ENCODE data around the gene DENND1A. TPM values are rescaled to one million over a fixed set of nuclear protein-coding genes. Genes with fewer than 3 reads are reported as not detected.

DENND1A gene
- total RNA-seq, 2 donors from 2014 or later = 12.6 to 22.7 TPM

- Mint-ChIP-seq H3K36me3 (no peaks in the 10 kb centered on the region), H3K27ac (no peak overlapping the region), H3K9me3 (no peaks in the 10 kb centered on the region)
- DNase-seq (ENCODE audit: low spot score in 2 of 2) (no peak), ATAC-seq (no peak)
These were observed 559.8 kb downstream of the DENND1A start for GRCh38 chr9:123370108-123370507.

- Mint-ChIP-seq H3K36me3 (no peaks in the 10 kb centered on the region), H3K27ac (no peak overlapping the region), H3K9me3 (no peaks in the 10 kb centered on the region)
- no peak for DNase-seq (ENCODE audit: low spot score in 2 of 2)
- ATAC-seq = no peak
These were observed 560.6 kb downstream of the DENND1A start for GRCh38 chr9:123369296-123369695.

DNA sequence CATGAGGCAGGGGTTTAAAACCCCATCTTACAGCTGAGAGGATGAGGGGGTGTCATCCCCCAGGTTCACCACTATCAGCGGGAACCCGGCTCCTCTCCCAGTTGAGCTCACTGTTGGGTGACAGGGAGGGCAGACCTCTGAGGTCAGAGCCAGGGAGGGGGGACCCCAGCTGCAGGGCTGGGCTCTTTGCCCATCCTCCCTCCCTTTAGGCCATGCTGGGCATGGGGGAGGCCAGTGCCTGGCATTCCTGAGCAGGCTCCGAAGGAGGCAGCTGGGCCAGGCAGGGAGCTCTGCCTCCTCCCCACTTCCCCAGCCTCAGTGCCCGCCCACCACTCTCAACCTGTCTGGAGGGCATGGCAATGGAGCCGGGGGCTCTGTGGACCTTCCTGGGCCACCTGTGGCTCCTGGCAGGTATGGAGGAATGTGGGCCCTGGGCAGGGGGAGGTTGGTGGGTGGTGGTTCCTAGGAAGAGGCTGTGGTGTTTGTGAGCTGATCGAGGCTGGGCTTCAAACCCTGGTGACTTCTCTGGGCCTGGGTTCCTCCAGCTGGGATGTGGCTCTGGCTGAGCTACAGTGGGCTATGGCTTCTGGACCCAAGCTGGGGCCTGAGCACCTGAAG, 561.3 kb downstream of the DENND1A start:
- H3K27ac Mint-ChIP-seq = no peak overlapping the region
- ATAC-seq = no peak
- no peak for DNase-seq (ENCODE audit: low spot score in 2 of 2)
- H3K36me3 Mint-ChIP-seq = no peaks in the 10 kb centered on the region
- no peaks in the 10 kb centered on the region for H3K9me3 Mint-ChIP-seq

- Mint-ChIP-seq H3K36me3 (no peaks in the 10 kb centered on the region), H3K27ac (no peak overlapping the region), H3K9me3 (no peaks in the 10 kb centered on the region)
- DNase-seq (ENCODE audit: low spot score in 2 of 2) = no peak
- ATAC-seq = no peak
These were observed 561.9 kb downstream of the DENND1A start for GRCh38 chr9:123368023-123368422.

GRCh38 chr9:123365881-123366528, 563.9 kb downstream of the DENND1A start:
- Mint-ChIP-seq H3K9me3 (no peaks in the 10 kb centered on the region), H3K27ac (no peak overlapping the region), H3K36me3 (no peaks in the 10 kb centered on the region)
- ATAC-seq (no peak), DNase-seq (ENCODE audit: low spot score in 2 of 2) (no peak)

- Mint-ChIP-seq H3K9me3 (no peaks in the 10 kb centered on the region), H3K27ac (no peak overlapping the region), H3K36me3 (no peaks in the 10 kb centered on the region)
- peak in 1 of 2 donors; percentile 45 for ATAC-seq
- no peak for DNase-seq (ENCODE audit: low spot score in 2 of 2)
These were observed 564.5 kb downstream of the DENND1A start for GRCh38 chr9:123365287-123365880.

- no peak overlapping the region for H3K27ac Mint-ChIP-seq
- no peak for ATAC-seq
- H3K36me3 Mint-ChIP-seq = no peaks in the 10 kb centered on the region
- DNase-seq (ENCODE audit: low spot score in 2 of 2) = no peak
- H3K9me3 Mint-ChIP-seq = no peaks in the 10 kb centered on the region
These were observed 565.6 kb downstream of the DENND1A start for GRCh38 chr9:123364241-123364824.

- no peaks in the 10 kb centered on the region for H3K9me3 Mint-ChIP-seq
- no peaks in the 10 kb centered on the region for H3K36me3 Mint-ChIP-seq
- no peak overlapping the region for H3K27ac Mint-ChIP-seq
- DNase-seq (ENCODE audit: low spot score in 2 of 2) (no peak), ATAC-seq (no peak)
These were observed 567.1 kb downstream of the DENND1A start for GRCh38 chr9:123362856-123363255.

DNA sequence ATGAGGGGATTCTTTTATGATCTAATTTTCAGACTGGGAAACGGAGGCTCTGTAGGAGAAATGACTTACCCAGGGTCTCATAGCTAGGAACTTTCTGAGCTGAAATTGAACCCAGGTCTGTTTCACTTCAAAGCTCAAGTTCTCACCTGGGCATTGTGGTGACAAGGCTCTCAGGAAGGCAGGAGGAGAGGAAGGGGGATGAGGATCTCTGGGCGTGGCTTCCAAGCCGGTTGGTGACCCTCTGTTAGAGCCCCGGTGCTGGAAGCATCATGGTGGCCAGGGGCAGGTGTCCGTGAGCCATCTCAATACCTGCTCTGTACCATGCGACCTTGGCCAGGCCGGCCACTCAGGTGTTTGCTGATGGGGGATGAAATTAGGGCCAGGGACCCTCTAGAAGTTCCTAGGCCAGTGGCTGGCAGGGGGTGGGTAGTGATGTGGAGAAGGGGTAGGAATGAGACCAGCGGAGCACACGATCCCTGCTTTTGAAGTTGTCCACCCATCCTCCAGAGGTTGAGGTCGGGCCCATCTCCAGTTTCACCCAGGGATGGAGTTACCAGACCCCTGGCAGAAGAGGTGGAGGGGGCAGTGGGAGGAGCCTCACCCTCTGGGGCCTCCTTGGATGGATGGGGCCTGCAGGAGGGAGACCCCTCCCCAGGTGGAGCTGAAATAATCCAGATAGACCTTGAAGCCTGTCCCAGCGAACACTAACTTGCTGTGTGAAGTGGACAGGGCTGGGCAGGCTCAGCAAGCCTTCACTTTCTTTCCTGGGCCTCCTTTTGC, 568.0 kb downstream of the DENND1A start:
- Mint-ChIP-seq H3K9me3 (no peaks in the 10 kb centered on the region), H3K36me3 (no peaks in the 10 kb centered on the region), H3K27ac (no peak overlapping the region)
- no peak for DNase-seq (ENCODE audit: low spot score in 2 of 2)
- no peak for ATAC-seq

- Mint-ChIP-seq H3K36me3 (no peaks in the 10 kb centered on the region), H3K27ac (no peak overlapping the region), H3K9me3 (no peaks in the 10 kb centered on the region)
- DNase-seq (ENCODE audit: low spot score in 2 of 2) = no peak
- ATAC-seq = no peak
These were observed 568.7 kb downstream of the DENND1A start for GRCh38 chr9:123361086-123361730.

- no peaks in the 10 kb centered on the region for H3K9me3 Mint-ChIP-seq
- DNase-seq (ENCODE audit: low spot score in 2 of 2) (no peak), ATAC-seq (peak in 1 of 2 donors; percentile 27)
- H3K27ac Mint-ChIP-seq = peak overlapping the region in 1 of 2 donors; percentile 40
- H3K36me3 Mint-ChIP-seq = no peaks in the 10 kb centered on the region
These were observed 569.5 kb downstream of the DENND1A start for GRCh38 chr9:123360161-123361085.

- H3K27ac Mint-ChIP-seq = peak overlapping the region in 1 of 2 donors; percentile 40
- no peaks in the 10 kb centered on the region for H3K36me3 Mint-ChIP-seq
- DNase-seq (ENCODE audit: low spot score in 2 of 2) = no peak
- no peak for ATAC-seq
- no peaks in the 10 kb centered on the region for H3K9me3 Mint-ChIP-seq
These were observed 570.4 kb downstream of the DENND1A start for GRCh38 chr9:123359546-123359945.

- no peaks in the 10 kb centered on the region for H3K36me3 Mint-ChIP-seq
- H3K27ac Mint-ChIP-seq = peak overlapping the region in 1 of 2 donors; percentile 40
- ATAC-seq (no peak), DNase-seq (ENCODE audit: low spot score in 2 of 2) (no peak)
- H3K9me3 Mint-ChIP-seq = no peaks in the 10 kb centered on the region
These were observed 570.8 kb downstream of the DENND1A start for GRCh38 chr9:123359106-123359505.

- Mint-ChIP-seq H3K9me3 (no peaks in the 10 kb centered on the region), H3K36me3 (no peaks in the 10 kb centered on the region), H3K27ac (peak overlapping the region in 1 of 2 donors; percentile 40)
- ATAC-seq (no peak), DNase-seq (ENCODE audit: low spot score in 2 of 2) (no peak)
These were observed 571.6 kb downstream of the DENND1A start for GRCh38 chr9:123358181-123358905.

GRCh38 chr9:123357743-123358059, 572.2 kb downstream of the DENND1A start:
- DNase-seq (ENCODE audit: low spot score in 2 of 2) (no peak), ATAC-seq (no peak)
- no peaks in the 10 kb centered on the region for H3K36me3 Mint-ChIP-seq
- no peaks in the 10 kb centered on the region for H3K9me3 Mint-ChIP-seq
- no peak overlapping the region for H3K27ac Mint-ChIP-seq

Measured in activated naive CD4-positive, alpha-beta T cell treated with anti-CD3 and anti-CD28 coated beads, Interleukin-2, amount 50 U/mL, for 72 hours (primary cell).